ENCODE data around the gene CCDC148.

CCDC148 gene

DNA sequence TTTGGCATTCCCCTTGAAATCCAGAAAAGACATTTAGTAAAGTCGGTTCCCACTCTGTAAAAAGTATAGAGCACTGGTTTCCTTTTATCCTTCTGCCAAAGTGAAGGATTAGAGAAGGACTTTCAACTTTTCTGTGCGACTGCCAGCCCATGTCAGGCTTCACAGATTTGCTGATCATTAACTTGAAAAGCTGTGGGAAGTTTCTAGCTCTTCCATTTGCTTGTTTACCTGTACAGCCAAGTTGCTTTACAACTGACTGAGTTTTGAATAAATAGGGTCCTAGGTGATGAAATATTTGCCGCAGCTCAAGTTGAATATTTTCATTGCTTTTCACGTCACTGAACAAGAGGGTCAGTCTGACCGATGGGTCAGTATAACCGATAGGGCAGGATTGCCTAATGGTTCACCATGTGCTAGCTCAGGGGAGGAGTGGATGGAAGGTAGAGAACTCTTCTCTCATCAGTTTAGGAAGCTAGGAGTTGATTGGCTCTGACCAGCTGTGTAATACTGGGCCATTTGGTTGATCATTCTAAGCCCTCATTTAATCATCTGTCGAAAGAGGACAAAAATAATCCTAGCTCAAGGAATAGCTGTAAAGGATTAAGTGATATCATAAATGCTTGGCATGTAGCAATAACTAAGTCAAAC, 324.5 kb downstream of the CCDC148 start:
- Histone ChIP-seq H3K4me3 (ENCODE audit: low read depth, low read length) (no peak overlapping the region), H3K4me1 (ENCODE audit: control insufficient read depth, insufficient read depth, low read length) (no peaks in the 10 kb centered on the region; the same call in 1 of the 2 replicates), H3K36me3 (ENCODE audit: control insufficient read depth in 2 of 2, insufficient read depth in 1 of 2, low read length in 2 of 2) (no peaks in the 10 kb centered on the region), H3K27ac (ENCODE audit: extremely low read depth, low read depth, low read length) (no peak overlapping the region), H3K9me3 (ENCODE audit: control insufficient read depth, insufficient read depth, low read depth, low read length) (no peaks in the 10 kb centered on the region)
- TF ChIP-seq TCF7L2 (IDR thresholded peaks at IDR 0.05; ENCODE audit: borderline replicate concordance, low read depth, low read length) (no peak), ZNF529 (tag by site-specific recombination; IDR thresholded peaks at IDR 0.05; ENCODE audit: insufficient replicate concordance) (no peak), ZNF776 (tag by site-specific recombination; IDR thresholded peaks at IDR 0.05; ENCODE audit: borderline replicate concordance) (no peak), KLF1 (tag by site-specific recombination; IDR thresholded peaks at IDR 0.05) (no peak), ZNF544 (tag by site-specific recombination; IDR thresholded peaks at IDR 0.05) (no peak), SCRT2 (tag by site-specific recombination; IDR thresholded peaks at IDR 0.05) (no peak), ZBTB48 (tag by site-specific recombination; IDR thresholded peaks at IDR 0.05) (no peak), ZNF677 (tag by site-specific recombination; IDR thresholded peaks at IDR 0.05) (no peak), ZNF624 (tag by site-specific recombination; IDR thresholded peaks at IDR 0.05) (no peak), ZNF558 (tag by site-specific recombination; IDR thresholded peaks at IDR 0.05) (no peak), ZBTB17 (tag by site-specific recombination; IDR thresholded peaks at IDR 0.05) (no peak), ZNF600 (tag by site-specific recombination; IDR thresholded peaks at IDR 0.05) (no peak), GLI2 (tag by site-specific recombination; IDR thresholded peaks at IDR 0.05; ENCODE audit: borderline replicate concordance, low read depth) (no peak), SP7 (tag by site-specific recombination; IDR thresholded peaks at IDR 0.05) (no peak), KLF9 (tag by site-specific recombination; IDR thresholded peaks at IDR 0.05; ENCODE audit: low read depth) (no peak)
- TF ChIP-seq, protein P1, sequence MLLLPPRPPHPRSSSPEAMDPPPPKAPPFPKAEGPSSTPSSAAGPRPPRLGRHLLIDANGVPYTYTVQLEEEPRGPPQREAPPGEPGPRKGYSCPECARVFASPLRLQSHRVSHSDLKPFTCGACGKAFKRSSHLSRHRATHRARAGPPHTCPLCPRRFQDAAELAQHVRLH (tag by site-specific recombination; IDR thresholded peaks at IDR 0.05) = no peak
- TF ChIP-seq, protein P2, sequence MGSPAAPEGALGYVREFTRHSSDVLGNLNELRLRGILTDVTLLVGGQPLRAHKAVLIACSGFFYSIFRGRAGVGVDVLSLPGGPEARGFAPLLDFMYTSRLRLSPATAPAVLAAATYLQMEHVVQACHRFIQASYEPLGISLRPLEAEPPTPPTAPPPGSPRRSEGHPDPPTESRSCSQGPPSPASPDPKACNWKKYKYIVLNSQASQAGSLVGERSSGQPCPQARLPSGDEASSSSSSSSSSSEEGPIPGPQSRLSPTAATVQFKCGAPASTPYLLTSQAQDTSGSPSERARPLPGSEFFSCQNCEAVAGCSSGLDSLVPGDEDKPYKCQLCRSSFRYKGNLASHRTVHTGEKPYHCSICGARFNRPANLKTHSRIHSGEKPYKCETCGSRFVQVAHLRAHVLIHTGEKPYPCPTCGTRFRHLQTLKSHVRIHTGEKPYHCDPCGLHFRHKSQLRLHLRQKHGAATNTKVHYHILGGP (tag by site-specific recombination; IDR thresholded peaks at IDR 0.05) = no peak
- TF ChIP-seq, protein P3, sequence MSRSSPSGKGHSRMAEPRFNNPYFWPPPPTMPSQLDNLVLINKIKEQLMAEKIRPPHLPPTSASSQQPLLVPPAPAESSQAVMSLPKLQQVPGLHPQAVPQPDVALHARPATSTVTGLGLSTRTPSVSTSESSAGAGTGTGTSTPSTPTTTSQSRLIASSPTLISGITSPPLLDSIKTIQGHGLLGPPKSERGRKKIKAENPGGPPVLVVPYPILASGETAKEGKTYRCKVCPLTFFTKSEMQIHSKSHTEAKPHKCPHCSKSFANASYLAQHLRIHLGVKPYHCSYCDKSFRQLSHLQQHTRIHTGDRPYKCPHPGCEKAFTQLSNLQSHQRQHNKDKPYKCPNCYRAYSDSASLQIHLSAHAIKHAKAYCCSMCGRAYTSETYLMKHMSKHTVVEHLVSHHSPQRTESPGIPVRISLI (tag by site-specific recombination; IDR thresholded peaks at IDR 0.05) = no peak
- TF ChIP-seq, protein P4, sequence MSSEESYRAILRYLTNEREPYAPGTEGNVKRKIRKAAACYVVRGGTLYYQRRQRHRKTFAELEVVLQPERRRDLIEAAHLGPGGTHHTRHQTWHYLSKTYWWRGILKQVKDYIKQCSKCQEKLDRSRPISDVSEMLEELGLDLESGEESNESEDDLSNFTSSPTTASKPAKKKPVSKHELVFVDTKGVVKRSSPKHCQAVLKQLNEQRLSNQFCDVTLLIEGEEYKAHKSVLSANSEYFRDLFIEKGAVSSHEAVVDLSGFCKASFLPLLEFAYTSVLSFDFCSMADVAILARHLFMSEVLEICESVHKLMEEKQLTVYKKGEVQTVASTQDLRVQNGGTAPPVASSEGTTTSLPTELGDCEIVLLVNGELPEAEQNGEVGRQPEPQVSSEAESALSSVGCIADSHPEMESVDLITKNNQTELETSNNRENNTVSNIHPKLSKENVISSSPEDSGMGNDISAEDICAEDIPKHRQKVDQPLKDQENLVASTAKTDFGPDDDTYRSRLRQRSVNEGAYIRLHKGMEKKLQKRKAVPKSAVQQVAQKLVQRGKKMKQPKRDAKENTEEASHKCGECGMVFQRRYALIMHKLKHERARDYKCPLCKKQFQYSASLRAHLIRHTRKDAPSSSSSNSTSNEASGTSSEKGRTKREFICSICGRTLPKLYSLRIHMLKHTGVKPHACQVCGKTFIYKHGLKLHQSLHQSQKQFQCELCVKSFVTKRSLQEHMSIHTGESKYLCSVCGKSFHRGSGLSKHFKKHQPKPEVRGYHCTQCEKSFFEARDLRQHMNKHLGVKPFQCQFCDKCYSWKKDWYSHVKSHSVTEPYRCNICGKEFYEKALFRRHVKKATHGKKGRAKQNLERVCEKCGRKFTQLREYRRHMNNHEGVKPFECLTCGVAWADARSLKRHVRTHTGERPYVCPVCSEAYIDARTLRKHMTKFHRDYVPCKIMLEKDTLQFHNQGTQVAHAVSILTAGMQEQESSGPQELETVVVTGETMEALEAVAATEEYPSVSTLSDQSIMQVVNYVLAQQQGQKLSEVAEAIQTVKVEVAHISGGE (tag by site-specific recombination; conservative IDR thresholded peaks at IDR 0.05; ENCODE audit: low read depth) = no peak
- CTCF ChIA-PET = interaction anchor here (0.6 kb wide), 1 partner anchor 15 kb away, joined by 5 read pairs; no protein-coding TSS in a partner anchor
- POLR2A ChIA-PET = no interaction called here

DNA sequence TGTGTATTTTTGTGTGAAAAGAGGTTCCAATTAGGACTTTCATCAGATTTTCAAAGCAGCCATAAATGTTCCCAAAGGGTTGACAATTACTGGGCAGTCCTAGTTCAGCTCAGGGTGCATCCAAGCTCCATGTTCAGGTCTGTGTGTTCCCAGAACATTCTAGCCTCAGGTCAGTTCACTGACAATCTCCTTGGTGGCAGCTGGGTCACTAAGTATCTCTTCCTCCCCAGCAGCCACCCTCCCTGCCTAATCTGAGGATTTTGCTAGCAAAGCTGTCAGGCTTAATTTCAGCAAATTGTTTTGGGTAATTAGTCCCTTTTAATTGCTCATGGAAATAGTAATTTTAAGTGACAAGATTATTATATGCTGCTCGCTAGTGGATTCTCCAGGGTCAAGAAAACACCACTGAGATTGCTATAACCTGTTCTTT, 325.1 kb downstream of the CCDC148 start:
- Histone ChIP-seq H3K27ac (ENCODE audit: extremely low read depth, low read depth, low read length) (no peak overlapping the region), H3K36me3 (ENCODE audit: control insufficient read depth in 2 of 2, insufficient read depth in 1 of 2, low read length in 2 of 2) (no peaks in the 10 kb centered on the region), H3K4me1 (ENCODE audit: control insufficient read depth, insufficient read depth, low read length) (no peaks in the 10 kb centered on the region; the same call in 1 of the 2 replicates), H3K9me3 (ENCODE audit: control insufficient read depth, insufficient read depth, low read depth, low read length) (no peaks in the 10 kb centered on the region), H3K4me3 (ENCODE audit: low read depth, low read length) (no peak overlapping the region)
- POLR2A ChIA-PET = no interaction called here
- CTCF ChIA-PET = interaction anchor here (0.6 kb wide), 1 partner anchor 15 kb away, joined by 5 read pairs; no protein-coding TSS in a partner anchor
- TF ChIP-seq ZNF514 (tag by site-specific recombination; IDR thresholded peaks at IDR 0.05) (no peak), SCRT1 (tag by site-specific recombination; IDR thresholded peaks at IDR 0.05; ENCODE audit: borderline replicate concordance) (no peak), ZNF544 (tag by site-specific recombination; IDR thresholded peaks at IDR 0.05) (no peak), ZNF624 (tag by site-specific recombination; IDR thresholded peaks at IDR 0.05) (no peak), EGR2 (tag by site-specific recombination; IDR thresholded peaks at IDR 0.05; ENCODE audit: low read depth) (no peak)
- TF ChIP-seq, protein P5, sequence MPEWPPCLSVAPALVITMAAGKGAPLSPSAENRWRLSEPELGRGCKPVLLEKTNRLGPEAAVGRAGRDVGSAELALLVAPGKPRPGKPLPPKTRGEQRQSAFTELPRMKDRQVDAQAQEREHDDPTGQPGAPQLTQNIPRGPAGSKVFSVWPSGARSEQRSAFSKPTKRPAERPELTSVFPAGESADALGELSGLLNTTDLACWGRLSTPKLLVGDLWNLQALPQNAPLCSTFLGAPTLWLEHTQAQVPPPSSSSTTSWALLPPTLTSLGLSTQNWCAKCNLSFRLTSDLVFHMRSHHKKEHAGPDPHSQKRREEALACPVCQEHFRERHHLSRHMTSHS (tag by site-specific recombination; IDR thresholded peaks at IDR 0.05) = no peak
